Neural cell (in vitro differentiated cells): ENCODE data around the gene COL18A1.

Experiments used
- CTCF ChIP-seq: fragments of 450-650 bp; IDR thresholded peaks from 2 replicates; pipeline ENCODE4 v1.5.1; 2014; ENCODE audit warnings: antibody characterized with exemption, mild to moderate bottlenecking, moderate library complexity; ENCODE audit not compliant: poor library complexity, severe bottlenecking
- EP300 ChIP-seq: fragments of 450-650 bp; conservative IDR thresholded peaks from 2 replicates; pipeline ENCODE4 v1.6.1; 2014; ENCODE audit warnings: antibody characterized with exemption, mild to moderate bottlenecking, moderate library complexity; ENCODE audit not compliant: poor library complexity, severe bottlenecking
- EZH2 ChIP-seq: fragments of 200-600, 300-800 bp; shearing (Covaris generic), sonication (generic); IDR thresholded peaks from 2 replicates; pipeline ENCODE4 v1.6.1; 2014; ENCODE audit warnings: antibody characterized with exemption, low read length, borderline replicate concordance, mild to moderate bottlenecking; ENCODE audit not compliant: insufficient read depth, poor library complexity, severe bottlenecking
- POLR2AphosphoS5 ChIP-seq: IDR thresholded peaks from 2 replicates; pipeline ENCODE4 v1.6.1; 2012
- RAD21 ChIP-seq: fragments of 450-650 bp; conservative IDR thresholded peaks from 2 replicates; pipeline ENCODE4 v1.6.1; 2014; ENCODE audit warnings: antibody characterized with exemption, mild to moderate bottlenecking, moderate library complexity
- REST ChIP-seq: IDR thresholded peaks from 2 replicates; pipeline ENCODE4 v1.6.1; 2012; ENCODE audit warnings: borderline replicate concordance
- SMC3 ChIP-seq: fragments of 450-650 bp; conservative IDR thresholded peaks from 2 replicates; pipeline ENCODE4 v1.6.1; 2014; ENCODE audit warnings: antibody characterized with exemption, mild to moderate bottlenecking, moderate library complexity; ENCODE audit not compliant: poor library complexity
- TAF1 ChIP-seq: IDR thresholded peaks from 2 replicates; pipeline ENCODE4 v1.6.1; 2012; ENCODE audit warnings: low read depth

- no peak for TF ChIP-seq CTCF
- no peak for TF ChIP-seq TAF1
- TF ChIP-seq POLR2AphosphoS5: no peak
- TF ChIP-seq EZH2: no peak
- TF ChIP-seq EP300: no peak
- TF ChIP-seq REST: no peak
- TF ChIP-seq SMC3: no peak
- TF ChIP-seq RAD21: no peak
These were observed 60.1 kb downstream of the COL18A1 start for GRCh38 chr21:45465105-45465504.
